ENCODE data around the gene DAAM1.

DAAM1 gene

DNA sequence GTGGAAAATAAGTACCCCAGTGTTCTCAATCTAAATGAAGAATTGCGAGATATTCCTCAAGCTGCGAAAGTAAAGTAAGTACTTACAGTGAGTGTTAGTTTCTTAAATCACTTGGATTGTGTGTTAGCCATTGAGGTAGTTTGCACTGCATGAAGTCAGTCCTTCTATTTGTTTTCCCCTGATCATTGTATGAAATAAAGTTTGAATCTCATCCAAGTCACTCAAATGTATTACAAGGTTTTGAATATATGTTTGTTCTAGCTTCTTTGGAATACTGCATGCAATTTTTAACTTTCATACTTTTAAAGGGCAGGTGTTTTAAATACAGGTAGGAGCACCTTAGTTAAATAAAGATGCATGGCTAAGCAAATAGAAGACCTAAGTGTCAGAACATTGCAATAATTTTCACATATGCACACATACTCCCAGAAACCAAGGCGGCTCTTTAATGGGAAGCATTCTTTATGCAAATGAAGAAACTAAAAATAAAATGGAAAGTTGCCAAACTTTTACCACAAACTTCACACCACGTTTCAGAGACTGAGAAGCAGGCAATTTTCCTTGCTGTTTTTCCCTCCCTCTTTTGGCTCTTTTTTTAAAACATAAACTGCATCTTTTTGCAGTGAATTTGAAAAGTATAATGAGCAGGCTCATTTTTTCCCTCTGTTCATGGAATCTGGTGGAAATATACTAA lies 171.1 kb downstream of the DAAM1 start:
- DNase-seq (ENCODE audit: low read depth in 3 of 3, low spot score in 1 of 3): no peak

DNA sequence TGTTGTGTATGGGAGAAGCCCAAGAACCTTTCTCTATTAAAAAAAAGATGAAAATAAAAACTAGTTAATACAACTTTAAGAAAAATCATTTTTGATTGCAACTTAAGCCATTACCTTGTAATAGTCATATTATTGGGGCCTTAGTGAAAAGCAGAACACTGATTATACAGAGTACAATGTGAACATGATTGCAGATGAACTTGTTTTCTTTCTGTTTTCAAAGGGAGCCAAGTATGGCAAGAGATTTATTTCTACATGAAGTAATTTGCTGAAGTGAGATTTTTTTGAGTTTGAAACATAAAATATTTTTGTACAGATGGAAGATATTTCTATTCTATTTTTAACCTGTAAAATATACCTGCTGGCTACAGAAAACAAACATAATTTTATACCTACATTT lies 171.8 kb downstream of the DAAM1 start:
- DNase-seq (ENCODE audit: low read depth in 3 of 3, low spot score in 1 of 3): no peak

DNA sequence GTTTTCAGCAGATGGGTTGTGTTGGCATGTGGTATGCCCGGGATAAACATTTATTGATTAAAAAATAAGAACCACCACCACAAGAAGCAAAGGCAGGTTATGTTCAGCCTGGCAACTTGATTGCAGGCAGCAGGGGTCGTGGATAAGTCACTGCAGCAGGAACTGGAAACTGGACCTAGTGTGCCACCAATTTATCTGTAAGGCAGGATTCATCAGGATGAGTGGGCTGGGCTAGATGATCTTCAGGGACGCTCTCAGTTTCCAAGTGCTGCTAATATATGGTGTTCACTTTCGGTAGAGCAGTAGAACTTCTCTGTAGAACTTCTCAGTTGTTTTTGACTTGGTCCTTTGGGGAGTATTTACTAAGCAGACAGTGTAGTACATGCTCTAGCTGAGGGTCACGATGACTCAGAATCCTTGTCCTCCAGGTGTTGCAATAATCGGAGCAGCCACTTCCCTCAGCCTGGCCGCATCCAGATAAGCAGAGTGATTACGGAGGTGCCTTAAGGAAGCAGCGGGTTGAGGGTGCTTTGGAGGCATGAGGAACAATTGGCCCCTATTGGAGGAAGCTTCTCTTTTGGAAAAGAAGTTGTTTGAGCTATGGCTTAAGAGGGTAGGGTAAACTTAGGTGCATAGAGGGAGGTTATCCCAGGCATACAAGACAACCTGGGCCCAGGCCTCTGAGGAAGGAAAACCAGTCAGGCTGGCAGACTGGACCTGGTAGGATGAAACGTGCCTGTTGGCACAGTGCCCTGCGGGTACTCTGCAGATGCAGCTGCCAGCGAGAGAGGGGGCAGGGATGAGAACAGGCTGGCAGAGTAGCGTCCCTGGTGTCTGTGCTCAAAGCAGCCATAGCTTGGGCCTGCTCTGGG lies 172.7 kb downstream of the DAAM1 start:
- no peak for DNase-seq (ENCODE audit: low read depth in 3 of 3, low spot score in 1 of 3)

DNA sequence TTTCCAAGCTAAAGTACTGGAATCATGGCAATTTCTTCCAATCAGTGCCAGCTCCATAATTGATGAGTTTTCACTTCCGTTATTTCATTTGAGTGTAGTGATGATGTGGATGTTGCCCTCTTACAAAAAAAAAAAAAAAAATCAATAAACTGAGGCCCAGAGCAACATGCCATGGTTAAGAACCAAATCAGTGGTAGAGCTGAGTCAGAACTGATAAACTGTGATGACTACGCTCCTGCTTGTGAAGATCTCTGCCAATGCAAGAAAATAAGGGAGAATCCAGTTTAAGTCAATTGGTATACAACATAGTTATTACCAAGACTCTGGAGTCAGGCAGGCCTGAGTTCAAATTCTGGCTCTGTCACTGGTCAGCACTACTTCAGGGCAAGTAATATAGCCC lies 174.0 kb downstream of the DAAM1 start:
- no peak for DNase-seq (ENCODE audit: low read depth in 3 of 3, low spot score in 1 of 3)

DNA sequence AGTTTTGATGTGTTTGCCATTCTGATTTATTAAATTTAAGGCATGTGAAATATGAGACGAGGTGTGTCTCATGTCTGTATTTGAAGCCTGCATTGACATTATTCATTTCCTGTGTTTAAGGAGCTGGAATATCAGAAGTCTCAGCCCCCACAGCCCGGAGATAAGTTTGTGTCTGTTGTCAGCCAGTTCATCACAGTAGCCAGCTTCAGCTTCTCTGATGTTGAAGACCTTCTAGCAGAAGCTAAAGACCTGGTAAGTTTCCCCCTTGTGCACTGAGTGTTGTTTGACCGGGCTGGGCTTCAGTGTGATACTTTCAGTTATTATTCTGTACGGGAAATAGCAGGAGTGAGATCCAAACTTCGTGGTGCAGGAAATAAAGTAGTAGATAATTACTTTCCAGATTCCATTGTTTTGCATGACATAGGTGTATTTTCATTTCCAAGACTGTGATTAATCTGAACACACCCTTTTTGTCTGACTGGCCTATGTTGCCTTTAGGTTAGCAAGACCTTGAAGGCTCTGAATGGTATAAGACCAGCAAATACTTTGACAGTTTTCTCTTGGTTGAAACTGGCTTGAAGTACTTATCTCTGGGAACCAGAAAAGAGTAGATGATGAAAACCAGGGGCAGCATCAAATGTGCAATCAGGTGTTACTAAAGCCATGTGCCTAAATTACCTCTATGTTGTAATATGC lies 175.2 kb downstream of the DAAM1 start:
- DNase-seq (ENCODE audit: low read depth in 3 of 3, low spot score in 1 of 3): no peak

DNA sequence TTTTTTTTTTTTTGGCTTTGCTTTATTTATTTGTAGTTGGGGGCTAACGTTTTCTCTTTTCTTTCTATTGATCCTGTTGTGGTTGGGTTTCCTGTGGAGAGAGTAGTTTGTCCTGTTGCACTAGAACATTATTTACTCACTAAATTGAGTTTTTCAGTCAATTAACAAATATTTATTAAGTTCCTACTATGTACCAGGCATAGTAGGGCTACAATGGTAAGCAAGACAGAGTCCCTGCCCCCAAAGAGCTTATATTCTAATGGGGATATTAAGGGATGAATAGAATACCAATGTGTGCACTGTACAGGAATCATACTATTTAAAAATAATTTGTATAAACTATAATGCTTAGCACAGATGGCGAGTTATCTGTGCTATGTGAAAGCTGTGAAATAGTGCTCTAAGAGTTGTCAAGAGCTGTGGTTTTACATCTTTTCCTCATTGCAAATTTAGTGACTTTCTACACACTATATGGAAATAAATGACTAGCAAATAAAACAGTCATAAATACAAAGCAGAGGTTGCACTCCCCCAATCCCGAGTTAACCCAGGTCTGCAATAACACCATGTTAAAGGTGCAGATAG lies 181.8 kb downstream of the DAAM1 start:
- no peak for DNase-seq (ENCODE audit: low read depth in 3 of 3, low spot score in 1 of 3)

DNA sequence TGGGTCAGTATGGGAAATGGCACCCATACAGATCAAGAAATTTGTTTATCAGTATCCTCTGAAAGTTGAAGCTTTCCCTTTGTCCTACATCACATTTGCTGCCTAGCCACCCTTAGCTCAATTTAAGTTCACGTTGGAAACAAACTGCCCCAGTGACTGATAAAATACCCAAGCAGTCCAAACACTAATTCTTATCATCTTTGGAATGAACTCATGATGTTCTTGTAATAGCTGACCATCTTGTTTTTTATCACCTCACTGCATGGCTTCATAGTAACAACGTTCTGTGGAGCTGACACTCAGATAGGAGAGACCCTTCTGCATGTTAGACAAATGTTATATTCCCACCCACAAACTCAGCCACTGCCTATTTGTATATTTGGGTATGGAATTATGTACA lies 183.3 kb downstream of the DAAM1 start:
- DNase-seq (ENCODE audit: low read depth in 3 of 3, low spot score in 1 of 3): no peak

DNA sequence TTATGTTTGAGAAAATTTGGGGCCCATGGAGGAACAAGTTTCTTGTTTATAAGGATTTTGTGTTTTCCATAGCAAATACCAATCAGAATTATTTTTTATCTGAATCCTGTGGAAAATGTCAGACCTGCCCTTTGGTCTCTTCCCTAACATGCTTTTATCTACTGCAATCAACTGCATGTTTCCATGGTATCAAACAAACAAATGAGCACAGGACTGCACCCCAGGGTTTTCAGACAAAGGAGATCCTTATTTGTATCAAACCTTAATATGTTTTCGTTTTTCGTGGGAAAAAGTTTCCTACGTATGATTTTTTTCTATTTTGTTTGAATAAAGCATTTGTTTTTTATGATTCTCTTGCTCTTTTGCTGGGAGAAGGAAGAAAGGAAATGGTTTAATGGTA lies 185.6 kb downstream of the DAAM1 start:
- DNase-seq (ENCODE audit: low read depth in 3 of 3, low spot score in 1 of 3): no peak

DNA sequence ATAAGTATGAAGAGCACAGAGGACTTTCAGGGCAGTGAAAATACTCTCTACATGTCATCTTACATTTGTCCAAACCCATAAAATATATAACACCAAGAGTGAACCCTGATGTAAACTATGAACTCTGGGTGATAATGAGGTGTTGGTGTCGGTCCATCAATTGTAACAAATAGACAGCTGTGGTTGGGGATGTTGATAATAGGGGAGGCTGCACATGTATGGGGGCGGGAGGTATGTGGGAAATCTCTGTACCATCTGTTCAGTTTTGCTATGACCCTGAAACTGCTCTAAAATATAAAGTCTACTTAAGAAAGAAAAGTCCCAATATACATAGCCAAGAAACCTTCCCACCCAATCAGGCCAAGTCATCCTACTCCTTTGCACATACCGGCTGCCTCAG lies 188.2 kb downstream of the DAAM1 start:
- DNase-seq (ENCODE audit: low read depth in 3 of 3, low spot score in 1 of 3): no peak

DNA sequence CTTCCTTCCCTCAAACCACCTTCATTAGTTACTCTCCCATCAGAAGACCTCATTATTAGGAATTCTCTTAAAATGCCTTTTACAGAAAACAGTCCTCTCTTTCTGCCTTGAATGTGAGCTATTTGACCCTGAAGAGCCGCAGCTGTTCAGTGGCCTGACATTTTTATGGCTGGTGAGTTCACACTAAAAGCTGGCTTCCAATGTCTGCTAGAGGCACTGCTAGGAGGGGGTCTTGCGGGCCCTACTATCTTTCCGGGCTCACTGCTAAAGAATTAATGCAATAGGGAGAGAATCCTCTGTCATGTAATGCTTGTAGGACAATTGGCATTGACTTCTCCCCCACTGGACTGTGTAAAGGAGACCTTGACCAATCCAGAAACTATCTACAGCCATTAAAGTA lies 189.0 kb downstream of the DAAM1 start:
- DNase-seq (ENCODE audit: low read depth in 3 of 3, low spot score in 1 of 3): no peak

DNA sequence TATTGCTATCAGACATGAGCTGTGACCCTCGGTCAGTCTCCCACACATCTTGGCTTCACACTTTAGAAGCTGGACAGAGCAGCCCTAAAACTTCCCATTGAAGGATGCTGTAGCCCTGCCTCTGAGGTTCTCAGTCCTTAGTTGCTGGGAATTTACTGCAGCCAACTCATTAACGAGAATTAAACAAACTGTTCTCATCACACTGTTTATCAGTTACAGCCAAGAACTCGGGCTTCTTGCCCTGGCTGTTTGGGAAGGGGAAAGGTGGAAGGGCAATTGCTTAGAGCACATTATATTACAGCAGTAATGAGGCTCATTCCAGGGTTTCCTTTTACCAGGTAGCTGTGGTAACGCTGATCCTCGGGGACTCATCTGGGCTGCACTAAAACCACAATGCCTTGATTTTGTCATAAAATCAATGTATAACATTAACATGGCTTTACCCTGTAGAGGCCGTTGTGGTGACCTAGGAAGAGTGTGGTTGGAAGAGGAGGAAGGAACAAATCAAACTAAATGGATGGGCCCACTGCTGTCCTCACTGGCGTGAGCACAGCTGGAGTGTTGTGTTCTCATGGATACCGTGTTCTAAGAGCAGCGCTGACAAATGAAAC lies 189.6 kb downstream of the DAAM1 start:
- DNase-seq (ENCODE audit: low read depth in 3 of 3, low spot score in 1 of 3): no peak

DNA sequence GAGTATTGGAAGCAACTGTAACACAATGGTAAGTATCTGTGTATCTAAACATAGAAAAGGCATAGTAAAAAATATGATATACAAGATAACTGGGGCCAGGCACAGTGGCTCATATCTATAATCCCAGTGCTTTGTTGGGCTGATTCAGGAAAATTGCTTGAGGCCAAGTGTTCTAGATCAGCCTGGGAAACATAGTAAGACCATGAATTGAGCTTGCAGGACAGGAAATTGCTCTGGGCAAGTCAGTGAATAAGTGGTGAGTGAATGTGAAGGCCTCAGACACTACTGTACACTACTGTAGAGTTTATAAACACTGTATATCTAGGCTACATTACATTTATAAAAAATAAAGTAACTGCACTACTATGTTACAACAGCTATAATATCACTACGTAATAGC lies 201.5 kb downstream of the DAAM1 start:
- no peak for DNase-seq (ENCODE audit: low read depth in 3 of 3, low spot score in 1 of 3)

DNA sequence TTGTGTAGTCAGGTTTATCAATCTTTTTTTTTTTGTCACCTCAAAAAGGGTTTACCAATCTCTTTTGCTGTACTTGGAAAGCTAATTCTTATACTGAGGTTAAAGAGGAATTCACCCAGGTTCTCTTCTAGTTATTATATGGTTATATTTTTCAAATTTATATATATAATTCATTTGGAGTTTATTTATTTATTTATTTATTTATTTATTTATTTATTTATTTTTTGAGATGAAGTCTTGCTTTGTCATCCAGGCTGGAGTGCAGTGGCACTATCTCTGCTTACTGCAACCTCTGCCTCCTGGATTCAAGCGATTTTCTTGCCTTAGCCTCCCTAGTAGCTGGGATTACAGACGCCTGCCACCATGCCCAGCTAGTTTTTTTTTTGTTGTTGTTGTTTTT lies 202.9 kb downstream of the DAAM1 start:
- DNase-seq (ENCODE audit: low read depth in 3 of 3, low spot score in 1 of 3): no peak

DNA sequence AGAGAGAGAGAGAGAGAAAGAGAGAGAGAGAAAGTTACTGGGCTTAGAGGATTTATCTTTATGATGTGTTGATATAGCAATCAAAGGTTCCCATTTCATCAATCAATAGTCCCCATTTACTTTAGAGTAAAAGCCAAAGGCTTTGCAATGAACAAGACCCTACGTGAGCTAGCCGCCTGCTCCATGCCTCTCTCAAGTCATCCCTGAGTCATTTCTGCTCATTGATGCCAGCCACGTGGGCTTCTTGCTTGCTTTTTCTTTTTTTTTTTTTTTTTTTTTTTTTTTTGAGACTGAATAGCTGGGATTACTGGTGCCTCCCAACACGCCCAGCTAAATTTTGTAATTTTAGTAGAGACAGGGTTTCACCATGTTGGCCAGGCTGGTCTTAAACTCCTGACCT lies 205.8 kb downstream of the DAAM1 start:
- DNase-seq (ENCODE audit: low read depth in 3 of 3, low spot score in 1 of 3): no peak

DNA sequence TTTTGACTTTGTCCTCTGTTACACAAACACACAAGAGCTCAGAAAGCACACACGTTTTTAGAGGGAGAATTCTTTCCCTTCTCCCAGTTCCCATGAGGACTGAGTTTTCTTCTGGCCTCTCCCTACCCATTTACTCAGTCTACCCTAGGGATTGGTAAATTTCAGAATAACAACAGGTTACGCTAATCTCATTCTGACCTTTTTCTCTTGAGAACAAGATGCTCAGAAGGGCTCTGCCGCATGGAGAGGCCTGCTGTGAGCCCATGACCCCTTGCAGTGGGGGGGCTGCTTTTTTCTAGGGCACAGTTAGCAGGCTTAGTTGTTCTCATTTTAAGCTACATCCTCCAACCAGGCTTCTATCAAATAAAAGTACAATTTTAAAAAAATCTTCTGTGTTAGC lies 207.2 kb downstream of the DAAM1 start:
- DNase-seq (ENCODE audit: low read depth in 3 of 3, low spot score in 1 of 3): no peak

DNA sequence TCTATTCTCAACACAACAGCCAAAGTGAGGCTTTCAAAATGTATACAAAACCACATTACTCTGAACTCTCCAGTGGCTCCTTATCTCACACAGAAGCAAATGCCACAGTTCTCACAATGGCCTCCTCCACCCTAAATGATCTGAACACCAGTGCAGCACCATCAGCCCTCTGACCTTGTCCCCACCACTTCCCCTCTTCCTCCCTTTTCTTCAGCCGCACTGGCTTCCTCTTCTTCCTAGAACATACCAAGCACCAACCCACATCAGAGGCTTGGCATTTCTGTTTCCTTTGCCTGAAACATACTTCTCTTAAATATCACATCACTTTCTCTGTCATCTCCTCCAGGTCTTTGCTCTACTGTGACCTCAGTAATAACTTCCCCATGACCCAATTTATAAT lies 210.4 kb downstream of the DAAM1 start:
- DNase-seq (ENCODE audit: low read depth in 3 of 3, low spot score in 1 of 3): no peak

DNA sequence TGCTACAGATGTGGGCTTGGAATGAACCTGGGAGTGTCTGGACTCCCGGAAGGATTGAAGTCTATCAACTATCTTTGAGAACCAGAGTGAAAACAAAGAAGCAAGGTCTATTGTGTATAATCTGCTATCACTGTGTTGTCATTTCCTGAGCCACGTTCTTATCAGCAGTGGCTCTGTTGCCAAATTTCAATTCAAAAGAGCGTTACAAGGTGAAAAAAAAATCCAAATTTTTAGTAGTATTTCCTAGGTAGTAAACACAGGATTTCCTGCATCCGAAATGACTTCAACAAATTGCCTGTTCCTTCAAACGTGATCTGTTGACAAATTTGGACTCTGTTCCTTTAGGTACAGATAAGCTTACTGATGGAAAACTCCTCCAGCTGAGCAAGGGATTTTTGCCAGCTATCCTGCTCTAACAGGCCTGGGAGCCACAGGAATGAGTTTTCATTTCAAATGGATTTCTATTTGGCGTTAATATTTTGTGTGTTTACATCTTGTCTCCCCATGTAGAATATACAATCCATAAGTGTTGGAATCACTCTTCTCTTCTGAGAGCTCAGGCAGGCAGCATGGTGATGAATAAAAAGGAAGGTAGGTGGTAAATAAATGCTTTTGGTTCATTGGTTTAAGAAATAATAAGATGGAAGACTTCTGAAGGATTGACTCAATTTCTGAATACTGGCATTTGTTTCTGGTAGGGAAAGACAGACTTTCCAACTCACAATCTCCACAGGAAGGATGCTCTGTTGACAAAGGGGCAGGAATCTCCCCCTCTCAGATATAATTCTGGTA lies 218.2 kb downstream of the DAAM1 start:
- no peak for DNase-seq (ENCODE audit: low read depth in 3 of 3, low spot score in 1 of 3)

DNA sequence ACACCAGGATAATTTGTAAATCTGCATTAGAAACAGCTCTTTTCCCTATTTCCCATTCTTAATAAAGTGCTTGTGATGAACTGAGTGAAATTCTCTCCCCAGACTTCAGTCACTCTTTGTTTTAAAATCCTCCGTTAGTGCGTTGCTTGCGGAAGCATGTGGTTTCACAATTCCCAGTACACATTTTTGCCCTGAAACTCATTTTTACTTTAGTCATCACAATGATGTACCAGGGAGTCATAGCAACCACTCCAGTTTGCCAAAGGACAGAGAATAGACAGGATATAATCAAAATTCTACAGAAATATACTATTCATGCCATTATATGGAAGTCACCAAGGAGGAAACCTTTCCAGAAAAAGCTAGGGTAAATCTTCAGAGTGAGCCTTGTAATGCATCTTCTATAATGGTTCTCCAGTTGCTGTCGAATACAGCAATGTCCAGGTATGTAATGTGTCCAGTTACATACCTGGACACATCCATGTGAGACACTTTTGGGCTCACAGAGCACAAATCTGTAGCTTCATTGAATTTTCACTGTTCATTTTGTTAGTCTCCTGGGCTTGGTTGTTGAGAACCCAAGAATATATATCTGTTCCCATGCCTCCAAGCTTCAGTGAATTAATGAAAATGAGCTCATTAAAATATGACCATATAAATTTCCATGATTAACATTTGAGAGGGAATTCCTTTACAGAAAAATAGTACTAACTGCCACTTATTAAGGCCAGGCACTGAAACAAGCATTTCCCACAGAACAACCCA lies 219.0 kb downstream of the DAAM1 start:
- no peak for DNase-seq (ENCODE audit: low read depth in 3 of 3, low spot score in 1 of 3)

DNA sequence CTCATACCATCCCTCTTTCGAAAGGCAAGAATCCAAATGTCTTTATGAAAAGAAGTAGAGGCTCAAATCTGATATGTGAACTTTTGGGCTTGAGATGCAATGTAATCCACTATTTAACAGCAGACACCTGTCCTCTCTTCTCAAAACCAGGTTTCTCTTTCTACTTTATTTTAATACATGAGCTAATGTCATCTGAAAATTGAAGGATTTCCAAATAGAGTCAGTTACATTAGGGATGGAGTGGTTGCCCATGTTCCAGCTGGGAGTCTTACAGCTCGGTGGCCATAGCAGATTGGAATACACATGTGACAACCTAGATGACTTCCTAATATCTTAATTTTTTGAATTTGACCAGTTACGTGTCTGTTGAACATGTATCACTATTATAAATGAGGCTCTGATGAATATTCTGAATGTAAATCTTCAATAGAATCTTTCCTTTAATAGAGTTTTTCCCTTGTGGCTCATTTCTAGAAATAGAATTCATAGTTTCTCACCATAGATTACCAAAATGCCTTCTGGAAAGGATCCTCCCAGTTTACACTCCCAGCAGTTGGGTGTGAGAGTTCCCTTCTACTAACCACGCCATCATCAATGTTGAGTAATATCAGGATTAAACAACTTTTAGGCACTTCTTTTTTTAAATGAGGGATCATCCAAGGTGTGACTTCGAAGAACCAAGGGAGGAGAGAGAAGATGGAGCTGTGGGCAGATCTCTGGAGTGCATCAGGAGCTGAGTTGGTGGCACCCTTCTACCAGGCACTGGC lies 227.6 kb downstream of the DAAM1 start:
- no peak for DNase-seq (ENCODE audit: low read depth in 3 of 3, low spot score in 1 of 3)
